ENCODE results near the gene IQSEC3. TPM values are rescaled to one million over a fixed set of nuclear protein-coding genes. Genes with fewer than 3 reads are reported as not detected.

The IQSEC3 gene
- total RNA-seq, 1 experiment from 2014 or later = not detected

- no peak for DNase-seq (ENCODE audit: low read depth)
Measured at GRCh38 chr12:138171-138897, 71.8 kb downstream of the IQSEC3 start.

- no peak for DNase-seq (ENCODE audit: low read depth)
Measured at GRCh38 chr12:138898-139534, 72.4 kb downstream of the IQSEC3 start.

- DNase-seq (ENCODE audit: low read depth) = no peak
Measured at GRCh38 chr12:139585-139984, 73.0 kb downstream of the IQSEC3 start.

- DNase-seq (ENCODE audit: low read depth) = no peak
Measured at GRCh38 chr12:140162-140561, 73.6 kb downstream of the IQSEC3 start.

GRCh38 chr12:143964-144649 is 77.5 kb downstream of the IQSEC3 start:
- peak; percentile 18 for DNase-seq (ENCODE audit: low read depth)

GRCh38 chr12:144650-145284 is 78.2 kb downstream of the IQSEC3 start:
- DNase-seq (ENCODE audit: low read depth) = no peak

- no peak for DNase-seq (ENCODE audit: low read depth)
Measured at GRCh38 chr12:145369-145960, 78.9 kb downstream of the IQSEC3 start.

- DNase-seq (ENCODE audit: low read depth) = peak; percentile 13
Measured at GRCh38 chr12:147242-147641, 80.7 kb downstream of the IQSEC3 start.

GRCh38 chr12:148676-149416 is 82.3 kb downstream of the IQSEC3 start:
- no peak for DNase-seq (ENCODE audit: low read depth)

- no peak for DNase-seq (ENCODE audit: low read depth)
Measured at GRCh38 chr12:151579-151978, 85.0 kb downstream of the IQSEC3 start.

- no peak for DNase-seq (ENCODE audit: low read depth)
Measured at GRCh38 chr12:152440-152839, 85.9 kb downstream of the IQSEC3 start.

- peak; percentile 61 for DNase-seq (ENCODE audit: low read depth)
Measured at GRCh38 chr12:153080-153746, 86.6 kb downstream of the IQSEC3 start.

GRCh38 chr12:154058-154457 is 87.5 kb downstream of the IQSEC3 start:
- no peak for DNase-seq (ENCODE audit: low read depth)

- no peak for DNase-seq (ENCODE audit: low read depth)
Measured at GRCh38 chr12:155006-155405, 88.4 kb downstream of the IQSEC3 start.

GRCh38 chr12:155646-156045 is 89.1 kb downstream of the IQSEC3 start:
- no peak for DNase-seq (ENCODE audit: low read depth)

- no peak for DNase-seq (ENCODE audit: low read depth)
Measured at GRCh38 chr12:156945-157344, 90.4 kb downstream of the IQSEC3 start.

GRCh38 chr12:157644-158043 is 91.1 kb downstream of the IQSEC3 start:
- no peak for DNase-seq (ENCODE audit: low read depth)

GRCh38 chr12:159156-159782 is 92.7 kb downstream of the IQSEC3 start:
- no peak for DNase-seq (ENCODE audit: low read depth)

- no peak for DNase-seq (ENCODE audit: low read depth)
Measured at GRCh38 chr12:160858-161257, 94.3 kb downstream of the IQSEC3 start.

- no peak for DNase-seq (ENCODE audit: low read depth)
Measured at GRCh38 chr12:161823-162222, 95.3 kb downstream of the IQSEC3 start.

Measured in HT1080 (cell line).